HT1080 (cell line): Measurements from ENCODE around the gene PHC2. TPM values are rescaled to one million over a fixed set of nuclear protein-coding genes. Genes with fewer than 3 reads are reported as not detected.
A peak's percentile ranks its signal among the peaks of the same experiment; 100 is the strongest.

Source experiments
- DNase-seq: peaks from one replicate; pipeline ENCODE4 v3.0.0-alpha.2; 2015; ENCODE audit warnings: low read depth
- total RNA-seq: library from RNA; depleted of rRNA; stranded (reverse); fragments of >200 nt; shearing (Covaris generic); gene quantifications from 2 replicates; pipeline ENCODE4 v1.2.3, GENCODE V29; 2014

Gene PHC2
- total RNA-seq, 1 experiment from 2014 or later: 240 TPM

DNA sequence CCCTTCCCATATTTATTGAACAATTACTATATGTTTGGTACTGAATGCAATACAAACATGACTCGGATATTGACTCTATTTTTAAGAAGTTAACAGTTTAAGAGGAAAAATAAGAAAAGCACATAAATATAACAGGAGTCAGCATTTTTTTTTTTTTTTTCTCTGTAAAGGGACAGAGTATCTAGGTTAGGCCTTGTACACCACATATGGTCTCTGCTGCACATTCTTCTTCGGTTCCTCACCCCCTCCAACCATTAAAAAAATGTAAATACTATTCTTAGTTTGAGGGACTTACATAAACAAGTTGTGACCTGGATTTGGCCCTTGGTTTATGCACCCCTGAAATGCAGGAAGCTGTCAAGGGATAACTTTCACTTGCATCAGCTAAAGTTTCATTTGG lies 40.4 kb downstream of the PHC2 start:
- no peak for DNase-seq

DNA sequence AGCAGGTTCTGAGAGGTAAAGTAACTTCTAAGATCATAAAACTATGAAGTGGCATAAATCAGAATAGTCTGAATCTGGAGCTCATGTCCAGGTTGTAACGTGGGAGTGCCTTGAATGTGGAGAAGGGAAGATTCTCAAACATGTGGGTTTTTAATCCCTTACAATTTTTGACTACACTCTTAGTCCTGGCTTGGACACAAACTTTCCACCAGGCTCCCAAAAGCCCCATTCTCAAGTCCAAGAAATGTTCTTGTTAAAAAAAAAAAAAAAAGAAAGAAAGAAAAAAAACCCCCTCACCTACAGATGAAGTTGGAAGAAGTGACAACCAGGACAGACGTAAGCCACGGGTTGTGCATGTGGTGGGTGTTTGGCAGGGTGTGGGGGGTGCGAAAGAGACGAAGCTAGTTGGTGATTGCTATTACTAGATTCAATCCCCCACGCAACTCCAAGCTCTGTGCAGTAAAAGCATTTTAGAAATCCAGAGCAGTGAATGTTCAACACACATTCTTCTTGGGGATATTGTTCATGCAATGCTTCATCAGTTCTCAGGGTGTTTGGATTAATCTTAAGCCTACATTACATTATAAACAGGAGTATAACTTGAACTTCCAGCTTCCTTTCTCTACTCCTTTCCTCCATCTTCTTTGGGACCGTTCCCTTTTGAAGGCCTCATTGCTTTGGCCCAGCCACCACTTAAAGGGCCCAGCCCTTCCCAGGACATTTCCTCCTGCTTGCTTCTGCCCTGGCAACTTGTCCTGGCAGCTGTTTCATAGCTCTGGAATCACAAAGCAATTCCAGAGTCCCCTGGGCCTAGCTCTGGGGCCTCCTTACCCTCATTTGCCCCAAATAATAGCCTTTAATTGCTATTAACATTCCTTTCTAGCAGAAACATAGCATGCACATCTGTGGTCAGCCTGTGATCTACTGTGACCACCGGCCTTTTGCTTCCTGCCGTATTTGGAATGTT lies 41.8 kb downstream of the PHC2 start:
- DNase-seq: no peak

DNA sequence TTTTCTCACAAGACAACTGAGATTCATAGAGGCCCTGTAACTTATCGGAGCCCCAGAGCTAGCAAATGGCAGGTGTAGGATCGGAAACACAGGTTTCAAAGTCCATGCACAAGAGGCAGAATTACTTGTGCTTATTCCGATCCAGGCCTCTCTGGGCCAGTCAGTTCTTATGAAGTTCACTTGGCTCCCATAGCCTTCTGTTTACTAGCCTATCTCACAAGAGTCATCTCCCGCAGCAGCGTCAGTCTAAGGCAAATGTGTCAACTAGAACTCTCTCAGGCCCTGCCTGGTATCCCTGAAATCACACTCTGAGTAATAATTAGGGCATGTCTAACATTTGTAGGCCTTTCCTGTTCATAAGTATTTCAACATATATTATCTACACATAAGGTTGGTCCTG lies 43.3 kb downstream of the PHC2 start:
- peak; percentile 54 for DNase-seq

DNA sequence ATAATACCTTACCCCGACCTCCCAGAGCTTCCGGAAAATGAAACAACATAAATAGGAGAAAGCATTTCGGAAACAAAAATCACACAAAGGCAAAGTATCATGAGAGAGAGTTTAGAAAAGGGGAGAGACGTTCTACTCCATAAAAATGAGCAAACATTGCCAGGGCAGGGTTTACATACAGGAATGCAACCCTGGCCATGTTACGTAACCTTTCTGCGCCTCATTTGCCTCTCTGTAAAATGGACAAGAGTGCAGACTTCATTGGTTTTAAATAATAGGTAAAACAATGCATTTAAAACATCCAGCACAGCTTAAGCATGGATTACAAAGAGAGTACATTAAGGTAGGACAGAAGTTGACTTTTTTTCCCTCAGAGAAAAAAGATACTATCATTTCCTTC lies 45.6 kb downstream of the PHC2 start:
- no peak for DNase-seq

DNA sequence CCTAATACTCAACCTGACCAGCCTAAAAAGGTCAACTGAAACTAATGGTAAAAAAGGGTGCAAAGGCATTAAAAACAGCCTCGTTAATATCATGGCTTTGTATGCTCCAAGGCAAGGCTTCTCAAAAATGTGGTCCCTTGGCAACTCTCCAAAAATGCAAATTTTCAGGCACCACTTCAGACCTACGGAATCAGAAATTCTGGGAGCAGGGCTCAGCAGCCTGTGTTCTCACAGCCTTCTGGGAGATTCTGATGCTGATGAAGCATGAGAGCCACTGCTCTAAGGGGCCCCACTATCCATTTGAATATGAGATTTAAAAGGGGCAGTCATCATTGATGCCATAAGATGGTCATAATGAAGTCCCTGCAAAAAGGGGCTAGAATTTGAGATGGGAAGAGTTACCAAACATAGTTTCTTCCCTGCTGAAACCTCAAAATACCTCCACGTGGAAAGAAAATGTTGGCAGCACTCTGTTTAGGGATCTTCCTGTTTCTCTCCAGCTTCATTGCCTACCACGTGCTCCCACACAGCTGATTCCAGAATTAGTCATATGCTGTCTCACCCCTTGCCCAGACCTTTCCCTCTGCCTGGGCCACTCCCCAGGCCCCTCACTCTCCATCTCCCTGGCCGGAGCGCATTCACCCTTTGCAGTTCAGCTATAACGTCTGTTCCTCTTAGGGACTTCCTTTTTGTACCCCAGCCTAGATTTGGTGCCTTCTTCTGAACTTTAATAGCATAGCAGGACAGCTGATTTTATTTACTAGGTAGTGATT lies 46.7 kb downstream of the PHC2 start:
- peak; percentile 84 for DNase-seq

DNA sequence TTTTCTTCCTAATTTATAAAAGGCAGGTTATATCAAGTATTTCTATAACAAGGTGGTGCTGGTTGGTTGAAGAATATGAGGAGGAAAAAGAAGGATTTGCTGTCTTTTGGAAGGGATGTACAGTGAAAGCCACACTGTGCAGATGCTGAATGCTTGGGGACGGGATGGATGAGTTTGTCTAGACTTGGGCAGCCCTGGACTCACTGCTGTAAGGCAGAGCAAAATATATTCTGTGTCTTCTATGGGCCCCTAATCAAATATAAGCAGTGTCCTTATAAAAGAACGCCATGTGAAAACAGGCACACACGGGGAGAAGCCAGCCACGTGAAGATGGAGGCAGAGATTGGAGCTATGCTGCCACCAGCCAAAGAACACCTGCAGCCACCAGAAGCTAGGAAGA lies 47.4 kb downstream of the PHC2 start:
- no peak for DNase-seq

DNA sequence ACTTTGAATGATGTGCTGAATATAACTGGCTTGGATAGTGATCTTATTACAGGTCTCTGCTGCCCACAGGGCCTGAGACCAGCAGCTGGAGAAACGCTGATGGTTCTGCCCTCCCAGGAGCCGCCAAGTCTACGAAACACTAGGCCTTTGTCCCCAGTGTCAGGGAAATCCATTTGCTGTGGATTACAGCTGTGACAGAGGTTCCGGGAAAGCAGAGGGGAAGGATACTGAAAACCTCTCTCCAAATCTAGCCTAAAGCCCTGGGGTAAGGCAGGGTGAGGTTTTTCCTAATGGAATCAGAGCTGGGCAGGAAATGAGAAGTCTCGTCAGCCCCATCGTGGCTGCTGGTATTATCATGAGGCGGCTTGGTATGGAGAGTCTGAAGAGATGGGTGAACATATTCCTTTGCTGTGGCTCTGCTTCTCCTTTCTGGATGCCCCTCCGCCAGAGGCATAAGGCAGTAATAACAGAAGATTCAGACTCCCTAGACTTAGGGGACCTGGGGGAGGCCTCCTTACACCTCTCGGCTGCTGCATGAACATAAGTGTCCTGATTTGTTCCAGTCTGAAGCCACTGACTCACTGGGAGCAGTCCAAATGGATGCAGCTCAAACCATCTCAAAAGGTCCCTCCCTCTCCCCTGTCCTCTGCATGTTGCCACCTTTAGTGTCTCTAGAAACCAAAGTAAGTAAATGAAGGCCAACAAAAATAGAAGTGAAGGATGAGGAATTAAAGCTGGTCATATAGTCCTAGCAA lies 48.1 kb downstream of the PHC2 start:
- DNase-seq: no peak

DNA sequence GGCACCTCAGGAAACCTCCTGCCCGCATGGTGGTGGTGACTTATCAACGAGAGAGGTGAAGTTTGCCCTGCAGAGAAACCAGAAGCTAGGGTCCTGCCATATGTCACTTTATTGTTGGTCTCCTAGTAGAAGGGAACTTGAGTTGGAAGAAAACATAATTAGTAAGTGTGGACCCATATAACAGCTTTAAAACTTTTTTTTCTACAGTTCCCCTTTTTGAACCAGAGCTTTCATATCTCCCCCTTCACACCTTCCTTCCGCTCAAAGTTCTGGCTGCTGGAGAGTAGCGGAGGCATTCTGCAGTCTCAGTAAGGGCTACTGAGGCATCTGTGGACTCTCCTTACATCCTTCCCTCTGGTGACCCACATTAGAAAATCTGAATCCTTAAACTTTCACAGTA lies 48.9 kb downstream of the PHC2 start:
- no peak for DNase-seq

DNA sequence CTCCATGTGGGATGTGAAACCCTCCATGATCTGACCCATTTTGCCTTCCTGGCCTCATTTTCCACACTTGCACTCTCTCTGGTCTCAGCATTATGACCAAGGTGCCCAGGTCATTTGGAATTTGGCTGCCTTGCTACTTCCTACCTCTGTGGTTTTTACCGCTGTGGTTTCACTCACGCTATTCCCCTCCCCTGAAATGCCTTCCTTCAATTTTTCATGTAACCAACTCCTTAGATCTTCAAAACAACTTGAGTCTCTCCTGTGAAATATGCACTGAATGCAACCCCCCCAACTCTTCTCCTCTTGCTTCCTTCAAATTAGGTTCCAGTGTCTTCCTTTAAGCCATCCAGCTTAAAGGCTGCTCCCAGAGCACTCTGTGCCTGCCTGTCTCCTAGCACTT lies 50.1 kb downstream of the PHC2 start:
- peak; percentile 26 for DNase-seq

DNA sequence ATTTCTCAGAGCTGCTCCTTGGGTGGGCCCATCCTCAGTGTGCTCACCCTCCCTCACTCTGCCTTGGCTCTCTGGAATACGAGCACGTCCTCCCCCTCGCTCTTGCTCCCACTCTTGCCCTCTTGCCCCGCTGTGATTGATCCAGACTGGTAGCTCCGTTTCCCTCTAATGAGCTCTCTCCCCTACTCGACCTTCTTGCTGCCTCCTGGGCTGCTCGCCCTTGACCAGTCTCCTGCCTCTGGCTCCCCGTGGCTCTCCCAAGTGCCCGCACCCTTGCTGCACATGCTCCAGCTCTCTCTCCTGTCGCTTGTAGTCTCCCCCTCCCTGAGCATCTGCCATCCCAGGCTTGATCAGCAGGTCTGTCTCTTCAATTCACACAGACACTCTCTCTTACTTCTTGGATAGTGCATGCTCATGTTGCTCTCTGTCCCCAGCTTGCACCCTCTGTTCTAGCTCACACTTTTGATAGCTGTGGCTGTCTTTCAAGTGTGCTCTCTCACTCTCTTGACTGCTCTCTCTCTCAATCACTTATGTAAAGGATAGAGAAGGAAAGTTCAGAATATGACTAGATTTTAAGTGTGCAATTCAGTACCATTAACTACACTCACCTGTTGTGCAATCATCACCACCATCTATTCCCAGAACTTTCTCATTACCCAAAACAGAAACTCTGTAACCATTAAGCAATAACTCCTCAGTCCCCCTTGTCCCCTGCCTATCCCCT lies 51.1 kb downstream of the PHC2 start:
- DNase-seq: no peak

DNA sequence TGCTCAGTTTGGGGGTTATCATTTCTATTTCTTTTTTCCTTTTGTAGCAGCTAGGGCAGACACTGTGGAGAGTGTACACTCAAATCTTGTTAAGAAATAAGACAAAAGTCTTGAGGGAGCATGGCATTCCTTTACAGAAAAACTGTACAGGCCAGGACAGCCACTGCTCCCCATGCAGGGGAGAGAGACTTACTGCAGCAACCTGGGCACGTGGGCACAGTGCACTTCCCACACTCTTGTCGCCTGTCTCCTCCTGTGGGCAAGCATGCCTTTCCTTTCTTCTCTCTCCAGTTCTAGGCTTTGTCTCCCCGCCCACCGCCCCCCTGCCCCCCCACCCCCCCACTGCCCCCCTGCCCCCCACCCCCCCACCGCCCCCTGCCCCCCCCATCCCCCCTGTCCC lies 51.9 kb downstream of the PHC2 start:
- no peak for DNase-seq

DNA sequence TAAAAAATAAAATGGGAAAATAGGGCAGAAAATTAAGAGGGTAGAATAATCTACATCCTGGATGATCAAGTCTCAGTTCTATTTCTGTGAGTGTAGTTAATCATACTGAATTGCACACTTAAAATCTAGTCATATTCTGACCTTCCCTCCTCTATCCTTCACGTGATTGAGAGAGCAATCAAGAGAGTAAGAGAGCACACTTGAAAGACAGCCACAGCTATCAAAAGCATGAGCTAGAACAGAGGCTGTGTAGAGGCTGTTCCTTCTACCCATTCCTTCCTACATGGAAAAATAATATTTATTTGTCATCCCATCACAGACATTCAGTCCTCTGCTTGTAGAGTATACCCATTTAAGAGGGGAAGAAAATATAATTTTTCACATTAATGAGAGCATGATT lies 52.4 kb downstream of the PHC2 start:
- DNase-seq: no peak

DNA sequence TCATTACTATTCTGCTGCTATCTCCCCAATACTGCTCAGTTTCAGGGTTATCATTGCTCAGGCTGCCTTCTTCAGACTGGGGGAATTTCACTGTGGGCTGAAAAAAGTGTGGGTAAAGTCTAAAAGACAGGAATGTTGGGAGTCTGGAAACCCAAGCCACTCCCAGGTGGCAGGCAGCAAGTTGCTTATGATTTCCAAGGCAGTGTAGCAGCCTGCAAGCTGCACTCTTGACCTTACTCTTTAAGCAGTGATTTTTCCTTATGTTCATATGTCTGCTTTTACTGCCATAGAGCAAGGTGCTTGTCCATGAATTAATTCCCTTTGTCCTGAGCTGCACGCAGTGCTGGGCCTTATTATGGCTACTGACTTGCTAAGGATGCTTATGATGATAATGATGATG lies 53.1 kb downstream of the PHC2 start:
- no peak for DNase-seq

DNA sequence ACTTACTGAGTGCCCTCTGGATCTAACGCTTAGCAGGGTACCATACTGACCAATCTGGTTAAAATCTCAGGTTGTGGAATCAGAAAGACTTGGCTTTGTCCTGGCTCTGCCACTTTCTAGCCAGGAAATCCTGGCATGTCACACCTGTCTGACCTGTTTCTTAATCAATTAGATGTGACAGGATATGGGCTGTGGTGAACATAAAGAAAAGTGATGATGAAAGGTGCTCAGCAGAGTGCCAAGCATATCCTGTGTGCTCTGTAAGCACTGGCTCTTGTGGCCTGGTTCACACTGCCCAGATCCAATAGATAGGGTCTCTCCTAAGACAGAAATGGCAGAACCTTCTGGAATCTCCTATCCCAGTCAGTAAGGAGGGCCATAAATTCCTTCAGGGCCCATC lies 53.9 kb downstream of the PHC2 start:
- DNase-seq: no peak

DNA sequence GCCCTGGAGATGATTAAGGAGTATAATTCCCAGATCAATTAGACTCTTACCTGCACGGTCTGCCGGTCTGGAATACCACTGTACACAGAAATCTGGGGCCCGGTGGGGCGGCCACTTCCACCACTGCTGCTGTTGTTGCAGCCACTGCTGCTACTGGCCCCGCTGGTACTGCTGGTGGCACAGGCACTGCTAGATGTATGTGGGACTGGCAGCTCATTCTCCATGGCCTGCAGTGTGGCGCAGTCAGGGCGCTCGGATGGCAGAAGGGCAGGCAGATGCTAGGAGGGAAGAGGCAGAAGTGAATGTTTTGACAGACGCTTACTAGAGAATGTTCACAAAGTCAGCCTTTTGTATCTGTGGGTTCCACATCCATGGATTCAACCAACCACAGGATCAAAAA lies 55.6 kb downstream of the PHC2 start:
- DNase-seq: no peak

DNA sequence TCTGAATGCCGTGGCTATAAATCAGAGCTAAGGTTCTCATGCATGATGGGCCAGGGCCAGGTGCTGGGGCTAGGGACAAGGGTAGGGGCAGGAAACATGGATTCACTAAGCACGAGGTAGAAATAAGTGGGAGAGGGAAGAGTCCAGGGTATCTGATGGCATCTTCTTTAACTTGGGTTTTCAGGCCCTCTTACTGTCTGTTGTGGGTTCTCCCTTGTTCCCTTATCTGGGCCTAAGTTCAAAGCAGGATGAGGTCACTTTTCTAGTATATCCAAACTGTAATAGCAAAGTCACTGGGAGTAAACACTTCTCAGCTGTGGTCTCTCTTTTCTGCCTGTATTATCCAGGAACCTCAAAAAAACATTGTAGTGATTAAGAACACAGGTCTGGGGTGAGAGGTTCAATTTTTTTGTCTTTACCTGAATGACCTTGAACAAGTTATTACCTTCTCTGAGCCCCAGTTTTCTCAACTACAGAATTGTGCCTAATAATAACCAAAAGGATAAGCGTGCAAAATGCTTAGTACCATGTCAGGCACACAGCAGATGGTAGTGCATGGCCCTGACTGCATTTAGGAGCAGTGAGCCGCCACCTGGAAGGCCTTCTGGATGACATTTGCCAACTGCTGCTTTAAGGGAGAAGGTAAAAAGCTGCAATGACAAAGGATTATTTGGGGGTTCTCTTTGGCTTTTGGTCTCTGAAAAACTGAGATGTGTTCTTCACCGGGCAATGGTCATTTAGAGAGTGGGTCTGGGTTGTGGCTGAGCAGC lies 56.4 kb downstream of the PHC2 start:
- no peak for DNase-seq

DNA sequence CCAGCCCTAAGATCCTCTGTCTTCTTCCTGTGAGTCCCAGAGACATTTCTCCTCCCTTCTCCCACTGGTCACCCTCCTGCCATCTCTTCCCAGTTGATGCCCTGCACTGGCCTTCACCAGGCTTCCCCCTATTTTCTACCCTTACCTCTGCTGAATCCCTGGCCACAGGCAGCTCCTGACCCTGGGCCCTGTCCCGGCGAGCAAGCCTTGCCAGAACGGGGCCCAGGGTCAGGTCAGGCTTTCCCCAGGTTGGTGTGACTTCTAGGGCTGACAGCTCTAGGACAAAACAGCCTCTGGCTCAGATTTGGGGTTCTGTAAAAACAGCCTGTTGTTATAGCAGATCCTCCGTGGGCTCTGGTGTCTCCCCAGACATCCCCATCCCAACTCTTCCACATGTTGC lies 57.3 kb downstream of the PHC2 start:
- DNase-seq: no peak

DNA sequence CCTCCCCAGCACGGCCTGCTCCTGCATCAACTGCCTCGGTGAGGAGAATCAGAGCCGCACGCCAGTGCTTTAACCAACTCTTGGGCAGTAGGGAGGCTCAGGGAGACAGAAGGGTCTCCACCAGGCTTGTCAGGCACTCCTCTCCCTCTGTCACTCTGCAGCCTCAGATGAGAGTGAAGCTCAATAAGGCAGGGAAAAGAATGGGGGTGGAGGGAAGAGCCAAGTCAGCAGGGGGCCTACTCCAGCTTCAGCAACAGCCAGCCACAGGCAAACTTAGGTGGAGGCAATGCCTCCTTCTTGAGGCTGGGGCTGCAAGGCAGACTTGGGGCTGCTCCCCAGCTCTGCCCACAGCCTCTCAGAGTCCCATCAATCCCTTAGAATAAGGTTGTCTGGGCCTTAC lies 58.2 kb downstream of the PHC2 start:
- no peak for DNase-seq

DNA sequence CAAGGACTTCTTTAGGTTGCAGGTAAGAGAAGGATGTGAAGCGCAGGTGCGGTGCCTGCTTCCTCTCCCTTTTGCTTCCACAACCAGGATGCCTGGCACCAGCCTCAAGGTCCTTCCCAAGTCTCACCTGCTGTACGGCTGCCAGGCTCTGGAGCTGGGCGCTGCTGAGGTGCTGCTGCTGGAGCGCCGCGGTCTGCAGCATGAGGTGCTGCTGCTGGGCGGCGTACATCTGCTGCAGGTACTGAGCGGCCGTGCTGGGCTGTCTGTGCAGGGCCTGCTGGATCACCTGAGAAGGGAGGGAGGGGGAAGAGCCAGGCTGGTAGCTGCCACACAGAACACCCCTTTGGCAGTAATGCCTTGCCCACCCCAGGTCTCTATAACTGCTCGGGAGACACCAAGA lies 58.7 kb downstream of the PHC2 start:
- no peak for DNase-seq

DNA sequence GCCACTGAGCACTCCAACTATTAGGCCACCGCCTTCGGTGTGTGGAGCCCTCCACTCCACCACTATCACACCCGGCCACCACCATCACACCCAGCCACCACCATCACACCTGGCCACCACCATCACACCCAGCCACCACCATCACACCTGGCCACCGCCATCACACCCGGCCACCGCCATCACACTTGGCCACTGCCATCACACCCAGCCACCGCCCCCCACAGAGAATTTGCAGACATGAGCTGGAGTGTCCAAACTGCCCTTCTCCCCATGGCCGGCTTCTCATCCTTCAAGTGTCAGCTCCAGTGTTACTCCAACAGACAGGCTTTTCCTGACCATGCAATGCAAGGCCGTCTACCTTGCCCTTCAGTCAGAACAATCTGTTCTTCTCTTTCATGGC lies 59.6 kb downstream of the PHC2 start:
- DNase-seq: no peak
